Sigmoid colon (tissue), 4 donors: ENCODE results near the gene PHLPP1.

Experiments
- EP300 ChIP-seq, 4 donors: sonication (generic); formaldehyde crosslinking; IDR thresholded peaks; one replicate each; pipeline ENCODE4 v1.6.1; 2017; ENCODE audit warnings: antibody characterized with exemption in 4 of 4
- POLR2A ChIP-seq, 2 donors: fragments of 450-650 bp; IDR thresholded peaks; one replicate each; pipeline ENCODE4 v1.6.1; 2016; ENCODE audit warnings: antibody characterized with exemption in 2 of 2, mild to moderate bottlenecking in 2 of 2, moderate library complexity in 2 of 2
- POLR2AphosphoS5 ChIP-seq, 4 donors: sonication (generic); formaldehyde crosslinking; IDR thresholded peaks; one replicate each; pipeline ENCODE4 v1.6.1; 2017; ENCODE audit warnings: antibody characterized with exemption in 4 of 4
- TF ChIP-seq, protein P1 (sequence below), 4 experiments: fragments of 450-650 bp in 3 of 4; fragments of 200-600 bp in 1 of 4; IDR thresholded peaks; one replicate each; pipeline ENCODE4 v1.5.1; 2016 to 2019; ENCODE audit warnings: antibody characterized with exemption in 4 of 4, mild to moderate bottlenecking in 3 of 4, moderate library complexity in 2 of 4

DNA sequence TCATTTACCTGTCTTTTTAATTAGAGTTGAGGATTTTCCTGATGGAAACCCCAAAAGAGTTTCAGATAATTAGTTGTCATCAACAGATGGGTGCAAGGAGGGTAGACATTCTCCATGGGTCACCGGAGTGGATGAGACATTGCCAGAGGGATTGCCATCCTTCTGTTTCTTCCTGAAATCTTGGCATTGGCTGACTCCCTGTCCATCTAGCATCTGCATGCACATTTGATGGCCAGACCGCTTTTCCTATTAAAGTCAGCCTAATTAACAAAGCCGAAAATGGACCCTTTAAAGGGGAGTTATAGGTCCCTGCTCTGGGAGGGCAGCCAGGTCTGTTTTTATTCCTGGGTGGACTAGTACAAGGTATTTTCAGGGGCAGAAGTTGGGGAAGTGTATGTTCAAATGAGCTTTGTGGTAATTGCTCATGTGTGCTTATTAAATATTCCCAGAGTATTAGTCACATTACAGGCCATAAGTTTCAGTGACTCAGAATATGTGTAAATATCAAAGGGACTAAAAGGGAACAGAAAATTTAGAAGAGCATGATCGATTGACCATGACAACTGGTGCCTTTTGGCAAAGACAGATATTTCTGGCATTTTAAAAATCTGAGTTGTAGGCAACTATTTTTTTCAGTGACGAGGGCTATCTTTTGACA lies 209.8 kb downstream of the PHLPP1 start:
- TF ChIP-seq, protein P1, sequence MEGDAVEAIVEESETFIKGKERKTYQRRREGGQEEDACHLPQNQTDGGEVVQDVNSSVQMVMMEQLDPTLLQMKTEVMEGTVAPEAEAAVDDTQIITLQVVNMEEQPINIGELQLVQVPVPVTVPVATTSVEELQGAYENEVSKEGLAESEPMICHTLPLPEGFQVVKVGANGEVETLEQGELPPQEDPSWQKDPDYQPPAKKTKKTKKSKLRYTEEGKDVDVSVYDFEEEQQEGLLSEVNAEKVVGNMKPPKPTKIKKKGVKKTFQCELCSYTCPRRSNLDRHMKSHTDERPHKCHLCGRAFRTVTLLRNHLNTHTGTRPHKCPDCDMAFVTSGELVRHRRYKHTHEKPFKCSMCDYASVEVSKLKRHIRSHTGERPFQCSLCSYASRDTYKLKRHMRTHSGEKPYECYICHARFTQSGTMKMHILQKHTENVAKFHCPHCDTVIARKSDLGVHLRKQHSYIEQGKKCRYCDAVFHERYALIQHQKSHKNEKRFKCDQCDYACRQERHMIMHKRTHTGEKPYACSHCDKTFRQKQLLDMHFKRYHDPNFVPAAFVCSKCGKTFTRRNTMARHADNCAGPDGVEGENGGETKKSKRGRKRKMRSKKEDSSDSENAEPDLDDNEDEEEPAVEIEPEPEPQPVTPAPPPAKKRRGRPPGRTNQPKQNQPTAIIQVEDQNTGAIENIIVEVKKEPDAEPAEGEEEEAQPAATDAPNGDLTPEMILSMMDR (IDR thresholded peaks at IDR 0.05): no peak
- TF ChIP-seq POLR2AphosphoS5 (IDR thresholded peaks at IDR 0.05) (no peak), POLR2A (IDR thresholded peaks at IDR 0.05) (no peak), EP300 (IDR thresholded peaks at IDR 0.05) (no peak)
